ENCODE data around the gene TPO. TPM values are rescaled to one million over a fixed set of nuclear protein-coding genes. Genes with fewer than 3 reads are reported as not detected.

Gene TPO
- total and polyA plus RNA-seq, 4 donors, result not detected

- H3K27ac ChIP-seq (ENCODE audit: low read depth in 1 of 2, low read length in 2 of 2), result no peak overlapping the region
- H3K36me3 ChIP-seq (ENCODE audit: control insufficient read depth in 4 of 4, insufficient read depth in 3 of 4, low read depth in 1 of 4, low read length in 3 of 4), result no peaks in the 10 kb centered on the region
- TF ChIP-seq FOXA2 (IDR thresholded peaks at IDR 0.05) (no peak), SP1 (IDR thresholded peaks at IDR 0.05) (no peak), FOXA1 (IDR thresholded peaks at IDR 0.05) (no peak), HNF4G (IDR thresholded peaks at IDR 0.05) (no peak), MAX (IDR thresholded peaks at IDR 0.05) (no peak), TAF1 (conservative IDR thresholded peaks at IDR 0.05) (no peak), REST (IDR thresholded peaks at IDR 0.05) (no peak), JUND (IDR thresholded peaks at IDR 0.05) (no peak), HNF4A (conservative IDR thresholded peaks at IDR 0.05) (no peak), YY1 (IDR thresholded peaks at IDR 0.05) (no peak), ATF3 (IDR thresholded peaks at IDR 0.05) (no peak), GABPA (IDR thresholded peaks at IDR 0.05 in 1 of 2, conservative IDR thresholded peaks at IDR 0.05 in 1 of 2) (no peak), ZBTB33 (IDR thresholded peaks at IDR 0.05) (no peak), EGR1 (IDR thresholded peaks at IDR 0.05; ENCODE audit: low read depth in 2 of 2) (no peak), RXRA (IDR thresholded peaks at IDR 0.05) (no peak), RAD21 (IDR thresholded peaks at IDR 0.05) (no peak), CTCF (IDR thresholded peaks at IDR 0.05; ENCODE audit: low read depth, low read length, missing input control) (no peak)
- H3K4me1 ChIP-seq (ENCODE audit: control insufficient read depth in 4 of 4, insufficient read depth in 4 of 4, low read length in 3 of 4), result no peaks in the 10 kb centered on the region
- no peak for DNase-seq (ENCODE audit: low spot score)
- no peak overlapping the region for H3K9ac ChIP-seq (ENCODE audit: low read depth in 1 of 2, low read length in 2 of 2)
- peaks cover 0 to 4% (median 2%) of the 10 kb centered on the region in 4 donors for H3K9me3 ChIP-seq (ENCODE audit: control insufficient read depth in 4 of 4, low read length in 3 of 4)
- H3K27me3 ChIP-seq (ENCODE audit: control insufficient read depth in 4 of 4, insufficient read depth in 4 of 4, low read length in 3 of 4), result peaks cover 0 to 2% (median under 1%) of the 10 kb centered on the region in 4 donors
- WGBS, result 78% methylated on average over 6 of the region's 6 CpGs
- no peak overlapping the region for H3K4me3 ChIP-seq (ENCODE audit: low read depth in 1 of 3, low read length in 3 of 3)
These were observed 2.2 kb downstream of the TPO start for GRCh38 chr2:1415501-1415900.

Data from liver (tissue), 9 donors.